ENCODE results near the gene NRN1. TPM values are rescaled to one million over a fixed set of nuclear protein-coding genes. Genes with fewer than 3 reads are reported as not detected.

Gene NRN1
- total RNA-seq, 4 donors from 2014 or later, result 3.9 to 19.5 (median 12.0) TPM

DNA sequence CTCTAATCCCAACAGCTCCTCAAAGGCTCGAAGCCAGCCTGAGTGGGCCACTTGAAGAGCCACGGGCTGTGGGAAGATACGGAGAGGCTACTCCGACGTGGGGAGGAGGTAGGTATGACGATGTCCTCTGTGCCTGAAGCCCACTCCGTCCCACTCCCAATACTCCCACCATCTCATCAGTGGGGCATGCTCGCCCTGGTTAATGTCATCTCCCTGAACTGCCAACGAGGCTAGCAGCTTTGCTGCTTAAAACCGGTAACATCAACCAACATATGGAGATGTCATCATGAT, 11.1 kb downstream of the NRN1 start:
- no peak overlapping the region for H3K4me3 ChIP-seq (ENCODE audit: low read depth, poor library complexity, severe bottlenecking)
- no peak for TF ChIP-seq CTCF (IDR thresholded peaks at IDR 0.05)
- DNase-seq (ENCODE audit: low spot score in 2 of 2), result no peak
- WGBS, 2 donors, result 27 to 47% methylated on average over 10 of the region's 10 CpGs
- intact Hi-C loops (cut with DNase I; ENCODE audit: low total_unique reads), result no loop called here

- TF ChIP-seq POLR2A (IDR thresholded peaks at IDR 0.05), result no peak
- no peak for TF ChIP-seq CTCF (IDR thresholded peaks at IDR 0.05)
- DNase-seq (ENCODE audit: low spot score in 2 of 2), result no peak
- intact Hi-C loops (cut with DNase I; ENCODE audit: low total_unique reads), result no loop called here
- WGBS, 2 donors, result 30 to 46% methylated on average over 26 of the region's 26 CpGs
- H3K4me3 ChIP-seq (ENCODE audit: low read depth, poor library complexity, severe bottlenecking), result no peak overlapping the region
These were observed 11.6 kb downstream of the NRN1 start for GRCh38 chr6:5994999-5995657.

DNA sequence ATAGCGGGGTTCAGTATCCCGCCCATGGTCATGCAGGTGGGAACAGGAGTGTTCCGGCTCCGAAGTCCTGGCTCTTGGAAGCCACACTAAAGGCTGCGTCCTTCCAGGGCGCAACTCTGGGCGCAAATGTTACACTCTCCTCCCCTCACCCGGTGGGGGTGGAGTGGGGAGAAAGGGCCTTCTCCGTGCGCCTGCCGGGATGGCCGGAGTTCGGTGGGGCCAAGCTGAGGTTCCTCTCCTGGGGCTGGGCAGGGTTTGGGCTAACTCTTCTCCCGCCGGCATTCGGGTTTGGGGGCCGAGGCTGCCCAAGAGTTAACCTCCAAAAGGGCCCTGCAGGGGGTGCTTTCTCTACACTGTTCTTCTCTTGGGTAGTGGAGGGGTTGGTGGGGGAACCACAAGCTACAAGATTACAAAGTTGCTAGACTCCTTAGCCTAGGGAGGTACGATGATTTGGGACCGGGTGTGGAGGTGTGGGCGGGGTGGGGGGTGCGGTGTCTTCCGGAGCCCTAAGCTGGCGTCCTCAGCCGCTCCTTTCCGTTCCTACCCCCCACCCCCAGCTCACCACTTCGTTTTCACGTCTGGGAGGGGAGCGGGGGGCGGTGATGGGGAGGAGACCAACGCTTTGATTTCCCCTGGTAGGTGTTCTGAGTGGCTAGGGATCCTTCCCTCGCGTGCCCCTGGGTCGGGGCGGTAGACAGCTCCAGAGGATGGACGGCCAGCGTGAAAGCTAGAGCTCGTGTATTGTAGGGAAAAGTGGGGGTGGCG, 12.3 kb downstream of the NRN1 start:
- WGBS, 2 donors, result 45 to 48% methylated on average over 38 of the region's 38 CpGs
- intact Hi-C loops (cut with DNase I; ENCODE audit: low total_unique reads), result no loop called here

GRCh38 chr6:5992551-5993225, 14.0 kb downstream of the NRN1 start:
- intact Hi-C loops (cut with DNase I; ENCODE audit: low total_unique reads), result no loop called here
- no peak overlapping the region for H3K4me3 ChIP-seq (ENCODE audit: low read depth, poor library complexity, severe bottlenecking)
- 41 to 54% methylated on average over 10 of the region's 10 CpGs for WGBS, 2 donors
- no peak for DNase-seq (ENCODE audit: low spot score in 2 of 2)
- TF ChIP-seq CTCF (IDR thresholded peaks at IDR 0.05) (no peak), POLR2A (IDR thresholded peaks at IDR 0.05) (no peak)

More for the DNA sequence above, 12.3 kb downstream of the NRN1 start:
- no peak for DNase-seq (ENCODE audit: low spot score in 2 of 2)
- TF ChIP-seq CTCF (IDR thresholded peaks at IDR 0.05), result no peak
- TF ChIP-seq POLR2A (IDR thresholded peaks at IDR 0.05), result no peak
- no peak overlapping the region for H3K4me3 ChIP-seq (ENCODE audit: low read depth, poor library complexity, severe bottlenecking)

DNA sequence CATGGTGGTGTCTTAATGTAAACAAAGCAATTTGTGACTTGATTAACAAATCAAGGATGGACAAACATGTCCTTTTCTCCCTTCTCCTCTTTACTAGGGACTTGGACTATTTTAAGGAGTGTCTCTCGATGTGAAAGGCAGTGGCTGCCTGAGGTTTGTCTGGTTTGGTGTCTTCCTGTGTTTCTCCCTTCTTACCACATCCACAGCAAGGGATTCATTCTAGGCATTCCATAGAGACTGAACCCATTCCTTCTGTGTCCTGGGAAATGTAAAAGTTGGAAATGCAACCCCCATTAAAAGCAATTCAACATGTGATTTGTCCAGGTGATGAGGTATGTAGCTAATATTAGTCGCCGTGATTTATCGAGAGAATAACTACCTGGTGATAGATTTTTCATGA, 15.9 kb downstream of the NRN1 start:
- 86% methylated on average over 4 of the region's 4 CpGs for WGBS, 2 donors
- intact Hi-C loops (cut with DNase I; ENCODE audit: low total_unique reads), result no loop called here
- DNase-seq (ENCODE audit: low spot score in 2 of 2), result no peak
- TF ChIP-seq CTCF (IDR thresholded peaks at IDR 0.05), result no peak
- no peak for TF ChIP-seq POLR2A (IDR thresholded peaks at IDR 0.05)
- no peak overlapping the region for H3K4me3 ChIP-seq (ENCODE audit: low read depth, poor library complexity, severe bottlenecking)

All from lower leg skin (tissue), 4 donors.